Mammary epithelial cell (primary cell): ENCODE results near the gene SLC17A1.

Source experiments
- EZH2 ChIP-seq: IDR thresholded peaks from 2 replicates; pipeline ENCODE4 v1.6.1; 2012; ENCODE audit warnings: low read length, inconsistent platforms, borderline replicate concordance
- TF ChIP-seq, protein P1 (sequence below), 2 donors: IDR thresholded peaks in 1 of 2; conservative IDR thresholded peaks in 1 of 2; 2 replicates each; pipeline ENCODE4 v1.5.1; 2011 to 2012; ENCODE audit warnings: inconsistent platforms in 2 of 2, low read length in 2 of 2, mild to moderate bottlenecking in 2 of 2, control low read depth in 1 of 2, low read depth in 1 of 2; ENCODE audit not compliant: insufficient read depth in 1 of 2; ENCODE audit errors: extremely low read depth in 1 of 2

DNA sequence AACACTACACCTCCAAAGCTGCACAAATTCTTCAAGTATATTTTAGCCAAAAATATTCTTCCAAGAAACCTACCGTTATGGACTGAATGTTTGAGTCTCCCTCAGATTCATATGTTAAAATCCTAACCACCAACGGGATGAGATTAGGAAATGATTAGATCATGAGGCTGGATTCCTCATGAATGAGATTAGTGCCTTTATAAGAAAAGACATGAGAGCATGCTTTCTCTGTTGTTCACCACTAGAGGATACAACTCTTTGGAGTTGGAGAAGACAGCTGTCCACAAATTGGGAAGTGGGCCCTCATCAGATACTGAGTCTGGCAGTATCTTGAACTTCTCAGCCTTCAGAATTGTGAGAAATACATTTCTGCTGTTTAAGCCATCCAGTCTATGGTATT is 84.4 kb downstream of the SLC17A1 start:
- TF ChIP-seq, protein P1, sequence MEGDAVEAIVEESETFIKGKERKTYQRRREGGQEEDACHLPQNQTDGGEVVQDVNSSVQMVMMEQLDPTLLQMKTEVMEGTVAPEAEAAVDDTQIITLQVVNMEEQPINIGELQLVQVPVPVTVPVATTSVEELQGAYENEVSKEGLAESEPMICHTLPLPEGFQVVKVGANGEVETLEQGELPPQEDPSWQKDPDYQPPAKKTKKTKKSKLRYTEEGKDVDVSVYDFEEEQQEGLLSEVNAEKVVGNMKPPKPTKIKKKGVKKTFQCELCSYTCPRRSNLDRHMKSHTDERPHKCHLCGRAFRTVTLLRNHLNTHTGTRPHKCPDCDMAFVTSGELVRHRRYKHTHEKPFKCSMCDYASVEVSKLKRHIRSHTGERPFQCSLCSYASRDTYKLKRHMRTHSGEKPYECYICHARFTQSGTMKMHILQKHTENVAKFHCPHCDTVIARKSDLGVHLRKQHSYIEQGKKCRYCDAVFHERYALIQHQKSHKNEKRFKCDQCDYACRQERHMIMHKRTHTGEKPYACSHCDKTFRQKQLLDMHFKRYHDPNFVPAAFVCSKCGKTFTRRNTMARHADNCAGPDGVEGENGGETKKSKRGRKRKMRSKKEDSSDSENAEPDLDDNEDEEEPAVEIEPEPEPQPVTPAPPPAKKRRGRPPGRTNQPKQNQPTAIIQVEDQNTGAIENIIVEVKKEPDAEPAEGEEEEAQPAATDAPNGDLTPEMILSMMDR (conservative IDR thresholded peaks at IDR 0.05 in 1 of 2, IDR thresholded peaks at IDR 0.05 in 1 of 2; ENCODE audit: extremely low read depth in 1 of 2, insufficient read depth in 1 of 2, low read depth in 1 of 2, low read length in 2 of 2): no peak
- no peak for TF ChIP-seq EZH2
